Testis (tissue), 2 donors: ENCODE measurements around the gene B3GNT4.

ENCODE experiments used
- CTCF ChIP-seq, 3 experiments: fragments of 450-650 bp in 2 of 3; fragments of 200-600 bp in 1 of 3; sonication (generic) in 1 of 3; IDR thresholded peaks; one replicate each; pipeline ENCODE4 v1.5.1; 2016 to 2019; ENCODE audit warnings: antibody characterized with exemption in 3 of 3, mild to moderate bottlenecking in 2 of 3, moderate library complexity in 1 of 3
- POLR2A ChIP-seq: fragments of 450-650 bp; IDR thresholded peaks from one replicate; pipeline ENCODE4 v1.6.1; 2017; ENCODE audit warnings: antibody characterized with exemption, mild to moderate bottlenecking, moderate library complexity

GRCh38 chr12:122238861-122239260, 35.4 kb downstream of the B3GNT4 start:
- TF ChIP-seq CTCF (IDR thresholded peaks at IDR 0.05) (no peak), POLR2A (no peak)
